Nephron (organoid): Measurements from ENCODE around the gene KIAA1217.
A peak's percentile ranks its signal among the peaks of the same experiment; 100 is the strongest.

Experiments used
- H3K27ac Mint-ChIP-seq, 3 experiments: 2 replicates each; pipeline ENCODE4 v1.8.0; 2020; ENCODE audit warnings: mixed read lengths in 3 of 3, mild to moderate bottlenecking in 2 of 3, moderate library complexity in 1 of 3
- H3K27me3 Mint-ChIP-seq: 2 replicates; pipeline ENCODE4 v1.8.0; 2021; ENCODE audit warnings: low read depth, mild to moderate bottlenecking, moderate library complexity, mixed read lengths
- H3K36me3 Mint-ChIP-seq: 2 replicates; pipeline ENCODE4 v1.8.0; 2020; ENCODE audit warnings: low read depth, mixed read lengths
- H3K4me1 Mint-ChIP-seq: 2 replicates; pipeline ENCODE4 v1.8.0; 2020; ENCODE audit warnings: mixed read lengths
- H3K4me3 Mint-ChIP-seq, 3 experiments: 2 replicates each; pipeline ENCODE4 v1.8.0; 2020; ENCODE audit warnings: mild to moderate bottlenecking in 3 of 3, mixed read lengths in 3 of 3, moderate library complexity in 2 of 3
- H3K9me3 Mint-ChIP-seq: 2 replicates; pipeline ENCODE4 v1.8.0; 2020; ENCODE audit warnings: mixed read lengths
- TF ChIP-seq, protein P1 (sequence below), 3 experiments: fragments of 200-600 bp; sonication (generic); IDR thresholded peaks; one replicate each; pipeline ENCODE4 v1.5.0; 2021; ENCODE audit warnings: antibody characterized with exemption in 3 of 3; ENCODE audit not compliant: unreplicated experiment in 3 of 3

The KIAA1217 gene

GRCh38 chr10:24467136-24467535 is 258.2 kb downstream of the KIAA1217 start:
- no peaks in the 10 kb centered on the region for H3K27me3 Mint-ChIP-seq
- TF ChIP-seq, protein P1, sequence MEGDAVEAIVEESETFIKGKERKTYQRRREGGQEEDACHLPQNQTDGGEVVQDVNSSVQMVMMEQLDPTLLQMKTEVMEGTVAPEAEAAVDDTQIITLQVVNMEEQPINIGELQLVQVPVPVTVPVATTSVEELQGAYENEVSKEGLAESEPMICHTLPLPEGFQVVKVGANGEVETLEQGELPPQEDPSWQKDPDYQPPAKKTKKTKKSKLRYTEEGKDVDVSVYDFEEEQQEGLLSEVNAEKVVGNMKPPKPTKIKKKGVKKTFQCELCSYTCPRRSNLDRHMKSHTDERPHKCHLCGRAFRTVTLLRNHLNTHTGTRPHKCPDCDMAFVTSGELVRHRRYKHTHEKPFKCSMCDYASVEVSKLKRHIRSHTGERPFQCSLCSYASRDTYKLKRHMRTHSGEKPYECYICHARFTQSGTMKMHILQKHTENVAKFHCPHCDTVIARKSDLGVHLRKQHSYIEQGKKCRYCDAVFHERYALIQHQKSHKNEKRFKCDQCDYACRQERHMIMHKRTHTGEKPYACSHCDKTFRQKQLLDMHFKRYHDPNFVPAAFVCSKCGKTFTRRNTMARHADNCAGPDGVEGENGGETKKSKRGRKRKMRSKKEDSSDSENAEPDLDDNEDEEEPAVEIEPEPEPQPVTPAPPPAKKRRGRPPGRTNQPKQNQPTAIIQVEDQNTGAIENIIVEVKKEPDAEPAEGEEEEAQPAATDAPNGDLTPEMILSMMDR (IDR thresholded peaks at IDR 0.05; ENCODE audit: unreplicated experiment in 3 of 3): no peak

GRCh38 chr10:24467605-24468004 is 258.7 kb downstream of the KIAA1217 start:
- H3K4me1 Mint-ChIP-seq: peaks cover 58% of the 10 kb centered on the region
- H3K36me3 Mint-ChIP-seq: peaks cover 26% of the 10 kb centered on the region
- peak overlapping the region; percentile 28 to 63 (median 51) for H3K4me3 Mint-ChIP-seq
- peaks cover under 1% of the 10 kb centered on the region for H3K9me3 Mint-ChIP-seq
- H3K27me3 Mint-ChIP-seq: no peaks in the 10 kb centered on the region
- TF ChIP-seq, protein P1 (IDR thresholded peaks at IDR 0.05; ENCODE audit: unreplicated experiment in 3 of 3): no peak
- H3K27ac Mint-ChIP-seq: peak overlapping the region; percentile 40 to 71 (median 50)

More at GRCh38 chr10:24467136-24467535, 258.2 kb downstream of the KIAA1217 start:
- H3K4me3 Mint-ChIP-seq: peak overlapping the region; percentile 28 to 63 (median 51)
- H3K4me1 Mint-ChIP-seq: peaks cover 62% of the 10 kb centered on the region
- peak overlapping the region; percentile 40 to 71 (median 50) for H3K27ac Mint-ChIP-seq
- peaks cover 25% of the 10 kb centered on the region for H3K36me3 Mint-ChIP-seq
- H3K9me3 Mint-ChIP-seq: no peaks in the 10 kb centered on the region

DNA sequence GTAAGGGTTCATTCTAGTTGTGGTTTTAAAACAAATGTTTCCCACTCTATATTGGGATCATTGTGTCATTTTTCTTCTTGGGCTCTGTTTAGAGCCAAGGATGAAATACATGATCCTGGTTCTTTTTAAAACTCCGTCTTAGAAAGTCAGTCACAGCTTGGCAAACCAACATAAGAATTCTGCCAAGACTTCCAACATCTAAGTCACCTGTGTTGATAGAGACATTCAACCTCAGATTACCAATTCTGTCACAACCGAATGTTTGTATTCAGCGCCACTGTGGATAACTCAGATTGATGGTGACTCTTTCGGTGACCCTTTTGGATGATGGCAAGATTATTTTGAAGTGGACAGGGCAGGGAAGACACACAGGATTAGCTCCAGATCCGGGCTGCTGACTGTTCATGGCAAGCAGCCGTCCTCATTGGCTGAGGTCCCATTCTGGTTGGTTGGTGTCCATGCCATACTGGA is 259.4 kb downstream of the KIAA1217 start:
- TF ChIP-seq, protein P1 (IDR thresholded peaks at IDR 0.05; ENCODE audit: unreplicated experiment in 3 of 3): no peak
- peak overlapping the region in 2 of 3 experiments; percentile 40 to 71 for H3K27ac Mint-ChIP-seq
- H3K36me3 Mint-ChIP-seq: peaks cover 29% of the 10 kb centered on the region
- peaks cover 50% of the 10 kb centered on the region for H3K4me1 Mint-ChIP-seq
- no peaks in the 10 kb centered on the region for H3K27me3 Mint-ChIP-seq
- peak overlapping the region; percentile 7 to 33 (median 16) for H3K4me3 Mint-ChIP-seq
- peaks cover 4% of the 10 kb centered on the region for H3K9me3 Mint-ChIP-seq

DNA sequence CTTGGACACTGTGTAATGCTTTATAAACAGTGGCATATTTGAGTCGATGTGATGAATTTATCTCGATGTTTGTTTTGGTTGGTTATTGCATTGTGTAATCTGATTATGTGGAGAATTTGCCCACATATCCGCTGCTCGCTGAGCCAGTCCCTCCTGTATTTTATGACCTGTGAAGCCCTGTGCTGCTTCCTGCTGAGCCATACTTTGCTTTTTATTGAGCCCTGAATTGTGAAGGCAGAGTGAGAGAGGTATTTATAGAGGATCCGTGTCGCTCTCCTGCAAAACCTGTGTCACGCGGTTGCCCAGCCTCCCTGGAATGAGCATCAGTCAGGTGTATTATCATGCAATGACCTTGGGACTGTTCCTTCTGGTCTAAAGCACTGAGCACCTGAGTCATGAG is 261.1 kb downstream of the KIAA1217 start:
- H3K36me3 Mint-ChIP-seq: peaks cover 46% of the 10 kb centered on the region
- no peaks in the 10 kb centered on the region for H3K27me3 Mint-ChIP-seq
- peaks cover 34% of the 10 kb centered on the region for H3K4me1 Mint-ChIP-seq
- H3K4me3 Mint-ChIP-seq: peak overlapping the region in 2 of 3 experiments; percentile 5 to 14
- TF ChIP-seq, protein P1 (IDR thresholded peaks at IDR 0.05; ENCODE audit: unreplicated experiment in 3 of 3): no peak
- peaks cover 10% of the 10 kb centered on the region for H3K9me3 Mint-ChIP-seq
- H3K27ac Mint-ChIP-seq: peak overlapping the region; percentile 27 to 89 (median 75)

DNA sequence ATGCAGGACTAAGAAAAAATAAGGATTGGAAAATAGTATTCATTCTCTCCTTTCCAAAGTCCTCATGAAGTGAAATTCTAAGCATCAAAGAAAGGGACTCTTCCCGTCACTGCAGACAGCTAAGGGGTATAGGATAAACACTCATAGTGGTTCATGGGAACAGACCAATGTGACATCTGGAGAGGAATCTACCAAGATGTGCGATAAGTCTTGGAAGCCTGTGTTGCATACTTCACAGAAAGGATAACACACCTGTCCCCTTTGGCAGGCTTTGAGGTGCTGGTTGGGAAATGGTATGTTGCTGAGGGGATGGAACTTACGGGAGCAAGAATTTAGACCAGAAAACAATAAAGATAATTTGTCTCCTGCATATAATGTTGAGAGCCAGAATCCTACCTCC is 266.7 kb downstream of the KIAA1217 start:
- Mint-ChIP-seq H3K4me1 (no peaks in the 10 kb centered on the region), H3K27ac (no peak overlapping the region), H3K9me3 (peaks cover 19% of the 10 kb centered on the region), H3K36me3 (peaks cover 89% of the 10 kb centered on the region), H3K27me3 (no peaks in the 10 kb centered on the region), H3K4me3 (no peak overlapping the region)
- TF ChIP-seq, protein P1 (IDR thresholded peaks at IDR 0.05; ENCODE audit: unreplicated experiment in 3 of 3): no peak
